PFSK-1 (cell line): ENCODE results near the gene CATSPERZ.

Experiments
- FOXP2 ChIP-seq: optimal IDR thresholded peaks from 2 replicates; pipeline ENCODE3; 2011; ENCODE audit warnings: borderline replicate concordance, control low read depth, inconsistent platforms; ENCODE audit not compliant: insufficient read depth; ENCODE audit errors: extremely low read length, extremely low read depth
- POLR2AphosphoS5 ChIP-seq: IDR thresholded peaks from 2 replicates; pipeline ENCODE4 v1.6.1; 2012; ENCODE audit warnings: low read depth, mild to moderate bottlenecking, control low read depth, low read length, moderate library complexity
- REST ChIP-seq, 2 experiments: IDR thresholded peaks; 2 replicates each; pipeline versions ENCODE4 v1.6.1 to v1.8.0; 2011 to 2012; ENCODE audit warnings: low read depth in 2 of 2, low read length in 2 of 2, control low read depth in 1 of 2, inconsistent platforms in 1 of 2, mild to moderate bottlenecking in 1 of 2, moderate library complexity in 1 of 2; ENCODE audit not compliant: insufficient read depth in 1 of 2
- SIN3A ChIP-seq: IDR thresholded peaks from 2 replicates; pipeline ENCODE4 v1.6.1; 2012; ENCODE audit warnings: mild to moderate bottlenecking, low read length, moderate library complexity, borderline replicate concordance; ENCODE audit not compliant: insufficient read depth
- TAF1 ChIP-seq: IDR thresholded peaks from 2 replicates; pipeline ENCODE4 v1.6.1; 2012; ENCODE audit warnings: low read length, control low read depth, borderline replicate concordance; ENCODE audit not compliant: insufficient read depth

CATSPERZ gene

GRCh38 chr11:64260147-64260708 lies 39.9 kb upstream of the CATSPERZ start:
- TF ChIP-seq TAF1 (no peak), REST (IDR thresholded peaks at IDR 0.05; ENCODE audit: insufficient read depth in 1 of 2, low read depth in 2 of 2, low read length in 2 of 2) (no peak), SIN3A (no peak), FOXP2 (no peak), POLR2AphosphoS5 (no peak)

GRCh38 chr11:64261556-64262080 lies 38.5 kb upstream of the CATSPERZ start:
- no peak for TF ChIP-seq SIN3A
- no peak for TF ChIP-seq FOXP2
- TF ChIP-seq POLR2AphosphoS5, result no peak
- TF ChIP-seq TAF1, result no peak
- TF ChIP-seq REST (IDR thresholded peaks at IDR 0.05; ENCODE audit: insufficient read depth in 1 of 2, low read depth in 2 of 2, low read length in 2 of 2), result no peak

GRCh38 chr11:64262271-64263002 lies 37.7 kb upstream of the CATSPERZ start:
- TF ChIP-seq POLR2AphosphoS5, result no peak
- TF ChIP-seq TAF1, result no peak
- no peak for TF ChIP-seq FOXP2
- no peak for TF ChIP-seq SIN3A

GRCh38 chr11:64263021-64263946 lies 36.9 kb upstream of the CATSPERZ start:
- TF ChIP-seq POLR2AphosphoS5 (no peak), TAF1 (no peak), FOXP2 (no peak), REST (IDR thresholded peaks at IDR 0.05; ENCODE audit: insufficient read depth in 1 of 2, low read depth in 2 of 2, low read length in 2 of 2) (no peak), SIN3A (no peak)

GRCh38 chr11:64263947-64264317 lies 36.2 kb upstream of the CATSPERZ start:
- no peak for TF ChIP-seq REST (IDR thresholded peaks at IDR 0.05; ENCODE audit: insufficient read depth in 1 of 2, low read depth in 2 of 2, low read length in 2 of 2)
- TF ChIP-seq FOXP2, result no peak
- TF ChIP-seq POLR2AphosphoS5, result no peak
